Transverse colon (tissue), 4 donors: ENCODE measurements around the gene SPIRE2.

Experiments
- EP300 ChIP-seq: sonication (generic); formaldehyde crosslinking; IDR thresholded peaks from one replicate; pipeline ENCODE4 v1.6.1; 2017; ENCODE audit warnings: antibody characterized with exemption, low read depth
- POLR2AphosphoS5 ChIP-seq, 3 donors: sonication (generic); formaldehyde crosslinking; IDR thresholded peaks; one replicate each; pipeline ENCODE4 v1.6.1; 2016; ENCODE audit warnings: antibody characterized with exemption in 3 of 3
- TF ChIP-seq, protein P1 (sequence below), 5 experiments: fragments of 200-600 bp in 3 of 5; fragments of 450-650 bp in 2 of 5; sonication (generic) in 3 of 5; IDR thresholded peaks; 1 replicate in 2 of 5; 2 replicates in 3 of 5; pipeline ENCODE4 v1.5.1; 2016 to 2017; ENCODE audit warnings: antibody characterized with exemption in 5 of 5, inconsistent platforms in 3 of 5, mild to moderate bottlenecking in 2 of 5, moderate library complexity in 1 of 5

DNA sequence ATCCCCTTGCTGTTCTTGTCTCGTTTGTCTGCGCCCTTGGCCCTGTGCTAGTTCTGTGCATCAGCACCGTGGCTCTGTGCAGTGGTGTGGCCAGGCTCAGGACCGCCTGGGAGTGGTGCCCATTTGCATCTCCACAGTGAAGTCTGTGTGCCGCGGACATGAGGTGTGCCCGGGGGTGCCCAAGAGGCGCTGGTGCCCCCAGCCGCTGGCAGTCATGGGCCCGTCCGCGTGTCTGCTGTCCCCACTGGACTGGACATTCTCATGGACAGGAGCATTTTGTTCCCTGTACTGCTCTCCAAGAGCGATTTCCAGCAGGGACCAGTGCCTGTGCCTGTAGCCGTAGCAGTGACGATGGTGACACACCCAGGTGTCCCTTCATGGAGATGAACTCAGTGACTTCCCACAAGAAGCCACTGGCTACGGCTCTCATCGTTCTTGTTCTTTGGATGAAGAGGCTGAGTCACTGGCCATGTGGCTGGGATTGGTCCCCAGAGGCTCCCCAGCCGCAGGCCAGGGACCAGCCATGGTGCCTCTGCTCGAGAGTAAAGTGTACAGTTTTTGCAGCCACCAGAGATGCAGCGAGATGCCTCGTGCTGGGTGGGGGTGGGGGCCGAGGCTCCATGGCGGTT, 77.3 kb downstream of the SPIRE2 start:
- no peak for TF ChIP-seq EP300
- TF ChIP-seq, protein P1, sequence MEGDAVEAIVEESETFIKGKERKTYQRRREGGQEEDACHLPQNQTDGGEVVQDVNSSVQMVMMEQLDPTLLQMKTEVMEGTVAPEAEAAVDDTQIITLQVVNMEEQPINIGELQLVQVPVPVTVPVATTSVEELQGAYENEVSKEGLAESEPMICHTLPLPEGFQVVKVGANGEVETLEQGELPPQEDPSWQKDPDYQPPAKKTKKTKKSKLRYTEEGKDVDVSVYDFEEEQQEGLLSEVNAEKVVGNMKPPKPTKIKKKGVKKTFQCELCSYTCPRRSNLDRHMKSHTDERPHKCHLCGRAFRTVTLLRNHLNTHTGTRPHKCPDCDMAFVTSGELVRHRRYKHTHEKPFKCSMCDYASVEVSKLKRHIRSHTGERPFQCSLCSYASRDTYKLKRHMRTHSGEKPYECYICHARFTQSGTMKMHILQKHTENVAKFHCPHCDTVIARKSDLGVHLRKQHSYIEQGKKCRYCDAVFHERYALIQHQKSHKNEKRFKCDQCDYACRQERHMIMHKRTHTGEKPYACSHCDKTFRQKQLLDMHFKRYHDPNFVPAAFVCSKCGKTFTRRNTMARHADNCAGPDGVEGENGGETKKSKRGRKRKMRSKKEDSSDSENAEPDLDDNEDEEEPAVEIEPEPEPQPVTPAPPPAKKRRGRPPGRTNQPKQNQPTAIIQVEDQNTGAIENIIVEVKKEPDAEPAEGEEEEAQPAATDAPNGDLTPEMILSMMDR (IDR thresholded peaks at IDR 0.05) = no peak
- no peak for TF ChIP-seq POLR2AphosphoS5 (IDR thresholded peaks at IDR 0.05)
